Measurements from ENCODE around the gene TMPRSS13.

Gene TMPRSS13

DNA sequence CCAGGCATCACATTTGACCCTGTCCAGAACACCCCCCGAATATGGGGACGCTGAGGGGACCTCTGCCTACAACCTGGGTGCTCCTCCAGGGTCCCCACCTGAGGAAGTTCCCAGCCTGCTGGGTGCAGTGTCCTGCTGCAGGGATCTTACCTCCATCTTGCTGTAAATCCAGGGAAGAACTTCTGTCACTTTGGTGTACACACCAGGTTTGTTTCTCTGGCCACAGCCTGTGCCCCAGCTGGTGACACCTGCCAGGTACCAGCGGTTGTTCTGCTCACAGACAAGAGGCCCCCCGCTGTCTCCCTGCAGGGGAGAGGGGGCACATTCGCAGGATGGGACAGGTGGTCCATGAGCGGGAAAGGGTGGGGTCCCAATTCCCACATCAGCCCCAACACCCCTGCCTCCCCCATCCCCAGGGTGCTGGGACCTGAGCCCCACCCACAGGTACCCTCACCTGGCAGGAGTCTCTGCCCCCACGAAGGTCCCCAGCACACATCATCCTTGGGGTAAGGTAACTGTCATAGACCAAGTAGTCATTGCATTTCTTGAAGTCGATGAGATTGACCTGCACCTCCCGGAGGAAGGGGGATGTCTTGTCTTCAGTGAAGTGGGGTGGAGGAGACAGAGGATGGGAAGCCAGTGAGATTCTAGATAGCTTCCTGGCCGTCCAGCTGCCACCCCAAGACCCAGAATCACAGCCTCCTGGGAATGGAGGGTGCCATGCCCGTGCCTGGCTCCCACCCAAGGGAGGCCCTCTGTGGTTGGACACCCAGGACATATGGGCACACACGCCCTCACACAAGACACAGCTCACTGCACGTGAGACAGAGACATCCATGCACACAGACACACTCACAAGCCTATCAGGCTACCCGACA, 25.5 kb downstream of the TMPRSS13 start:
- no peak for ATAC-seq
- no peak for TF ChIP-seq GLIS3 (CRISPR knock-in tag; IDR thresholded peaks at IDR 0.05)
- TF ChIP-seq ZNF8 (CRISPR knock-in tag; IDR thresholded peaks at IDR 0.05), result no peak
- no peak for TF ChIP-seq ZFP30 (CRISPR knock-in tag; IDR thresholded peaks at IDR 0.05)

DNA sequence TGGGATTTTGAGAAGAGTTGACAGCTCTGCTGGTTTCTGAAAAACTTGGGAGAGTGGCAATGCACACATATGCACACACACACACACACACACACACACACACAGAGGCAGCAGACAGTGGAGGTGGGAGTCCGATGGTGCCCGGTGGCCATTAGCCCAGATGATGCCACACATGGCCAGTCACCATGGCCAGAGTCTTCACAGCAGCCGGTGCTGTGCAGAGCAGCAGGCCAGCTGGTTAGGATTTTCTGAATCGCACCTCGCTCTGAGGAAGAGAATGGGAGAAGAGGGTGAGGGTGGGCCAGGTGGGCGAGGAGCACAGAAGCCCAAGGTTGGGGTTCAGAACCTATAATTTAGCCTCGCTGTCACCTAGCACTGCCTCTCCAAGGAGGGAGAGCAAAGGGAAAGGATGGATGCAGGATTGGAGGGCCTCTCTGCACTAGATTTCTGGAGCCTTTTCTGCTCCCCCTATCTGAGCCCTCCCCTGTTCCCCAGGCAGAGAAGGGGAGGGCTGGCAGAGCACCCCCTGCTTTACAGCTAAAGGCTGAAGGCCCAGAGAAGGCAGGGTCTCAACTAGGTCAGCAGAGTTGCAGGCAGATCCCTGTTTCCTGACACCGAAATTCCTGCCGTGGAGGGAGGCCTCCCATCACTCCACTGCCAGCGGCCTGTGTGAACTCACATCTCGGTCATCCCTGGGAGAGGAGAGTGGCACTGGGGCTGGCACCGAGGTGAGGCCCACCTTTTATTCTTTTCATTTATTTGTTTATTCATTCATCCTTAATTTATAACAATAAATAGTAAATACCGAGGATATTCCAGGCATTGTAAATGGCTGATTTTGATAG, 27.0 kb downstream of the TMPRSS13 start:
- no peak for TF ChIP-seq ARNTL (CRISPR knock-in tag; IDR thresholded peaks at IDR 0.05; ENCODE audit: borderline replicate concordance, low read depth)
- no peak for TF ChIP-seq TOX (CRISPR knock-in tag; IDR thresholded peaks at IDR 0.05; ENCODE audit: borderline replicate concordance)
- TF ChIP-seq GLIS3 (CRISPR knock-in tag; IDR thresholded peaks at IDR 0.05), result no peak
- TF ChIP-seq ZNF8 (CRISPR knock-in tag; IDR thresholded peaks at IDR 0.05), result no peak
- TF ChIP-seq ZFP30 (CRISPR knock-in tag; IDR thresholded peaks at IDR 0.05), result no peak
- no peak for TF ChIP-seq ZNF565 (CRISPR knock-in tag; conservative IDR thresholded peaks at IDR 0.05; ENCODE audit: low read depth)
- TF ChIP-seq, protein P1, sequence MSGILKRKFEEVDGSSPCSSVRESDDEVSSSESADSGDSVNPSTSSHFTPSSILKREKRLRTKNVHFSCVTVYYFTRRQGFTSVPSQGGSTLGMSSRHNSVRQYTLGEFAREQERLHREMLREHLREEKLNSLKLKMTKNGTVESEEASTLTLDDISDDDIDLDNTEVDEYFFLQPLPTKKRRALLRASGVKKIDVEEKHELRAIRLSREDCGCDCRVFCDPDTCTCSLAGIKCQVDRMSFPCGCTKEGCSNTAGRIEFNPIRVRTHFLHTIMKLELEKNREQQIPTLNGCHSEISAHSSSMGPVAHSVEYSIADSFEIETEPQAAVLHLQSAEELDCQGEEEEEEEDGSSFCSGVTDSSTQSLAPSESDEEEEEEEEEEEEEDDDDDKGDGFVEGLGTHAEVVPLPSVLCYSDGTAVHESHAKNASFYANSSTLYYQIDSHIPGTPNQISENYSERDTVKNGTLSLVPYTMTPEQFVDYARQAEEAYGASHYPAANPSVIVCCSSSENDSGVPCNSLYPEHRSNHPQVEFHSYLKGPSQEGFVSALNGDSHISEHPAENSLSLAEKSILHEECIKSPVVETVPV (CRISPR knock-in tag; IDR thresholded peaks at IDR 0.05), result no peak
- no peak for TF ChIP-seq RARB (CRISPR knock-in tag; IDR thresholded peaks at IDR 0.05)
- no peak for TF ChIP-seq ISL1 (CRISPR knock-in tag; IDR thresholded peaks at IDR 0.05)
- no peak for TF ChIP-seq SNAI2 (CRISPR knock-in tag; IDR thresholded peaks at IDR 0.05)
- TF ChIP-seq ZFP3 (CRISPR knock-in tag; IDR thresholded peaks at IDR 0.05), result no peak
- TF ChIP-seq PPARA (CRISPR knock-in tag; IDR thresholded peaks at IDR 0.05; ENCODE audit: borderline replicate concordance), result no peak
- TF ChIP-seq CSDC2 (CRISPR knock-in tag; IDR thresholded peaks at IDR 0.05), result no peak
- TF ChIP-seq, protein P2, sequence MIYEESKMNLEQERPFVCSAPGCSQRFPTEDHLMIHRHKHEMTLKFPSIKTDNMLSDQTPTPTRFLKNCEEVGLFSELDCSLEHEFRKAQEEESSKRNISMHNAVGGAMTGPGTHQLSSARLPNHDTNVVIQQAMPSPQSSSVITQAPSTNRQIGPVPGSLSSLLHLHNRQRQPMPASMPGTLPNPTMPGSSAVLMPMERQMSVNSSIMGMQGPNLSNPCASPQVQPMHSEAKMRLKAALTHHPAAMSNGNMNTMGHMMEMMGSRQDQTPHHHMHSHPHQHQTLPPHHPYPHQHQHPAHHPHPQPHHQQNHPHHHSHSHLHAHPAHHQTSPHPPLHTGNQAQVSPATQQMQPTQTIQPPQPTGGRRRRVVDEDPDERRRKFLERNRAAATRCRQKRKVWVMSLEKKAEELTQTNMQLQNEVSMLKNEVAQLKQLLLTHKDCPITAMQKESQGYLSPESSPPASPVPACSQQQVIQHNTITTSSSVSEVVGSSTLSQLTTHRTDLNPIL (CRISPR knock-in tag; IDR thresholded peaks at IDR 0.05; ENCODE audit: low read depth), result no peak
- TF ChIP-seq OSR1 (CRISPR knock-in tag; IDR thresholded peaks at IDR 0.05), result no peak
- TF ChIP-seq BACH2 (CRISPR knock-in tag; IDR thresholded peaks at IDR 0.05; ENCODE audit: borderline replicate concordance), result no peak
- ATAC-seq, result no peak

DNA sequence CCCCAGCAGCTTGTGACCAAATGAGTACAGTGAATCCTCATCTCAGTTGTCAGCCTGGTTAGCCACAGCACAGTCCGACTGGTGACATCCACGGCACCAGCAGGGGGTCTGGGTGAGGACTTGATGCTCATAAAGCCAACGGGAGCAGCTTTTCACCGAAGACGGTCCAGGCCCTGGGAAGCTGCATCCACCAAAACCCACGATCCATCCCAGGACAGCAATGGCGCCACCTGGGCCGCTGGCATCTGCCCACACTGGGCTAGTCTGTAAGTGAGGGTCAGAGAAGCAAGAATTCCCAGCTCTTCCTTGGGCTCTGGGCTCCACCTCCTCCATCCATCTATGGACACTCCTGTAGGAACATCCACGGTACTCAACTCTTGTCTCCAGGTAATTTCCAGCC, 27.6 kb downstream of the TMPRSS13 start:
- ATAC-seq, result no peak
- TF ChIP-seq, protein P3, sequence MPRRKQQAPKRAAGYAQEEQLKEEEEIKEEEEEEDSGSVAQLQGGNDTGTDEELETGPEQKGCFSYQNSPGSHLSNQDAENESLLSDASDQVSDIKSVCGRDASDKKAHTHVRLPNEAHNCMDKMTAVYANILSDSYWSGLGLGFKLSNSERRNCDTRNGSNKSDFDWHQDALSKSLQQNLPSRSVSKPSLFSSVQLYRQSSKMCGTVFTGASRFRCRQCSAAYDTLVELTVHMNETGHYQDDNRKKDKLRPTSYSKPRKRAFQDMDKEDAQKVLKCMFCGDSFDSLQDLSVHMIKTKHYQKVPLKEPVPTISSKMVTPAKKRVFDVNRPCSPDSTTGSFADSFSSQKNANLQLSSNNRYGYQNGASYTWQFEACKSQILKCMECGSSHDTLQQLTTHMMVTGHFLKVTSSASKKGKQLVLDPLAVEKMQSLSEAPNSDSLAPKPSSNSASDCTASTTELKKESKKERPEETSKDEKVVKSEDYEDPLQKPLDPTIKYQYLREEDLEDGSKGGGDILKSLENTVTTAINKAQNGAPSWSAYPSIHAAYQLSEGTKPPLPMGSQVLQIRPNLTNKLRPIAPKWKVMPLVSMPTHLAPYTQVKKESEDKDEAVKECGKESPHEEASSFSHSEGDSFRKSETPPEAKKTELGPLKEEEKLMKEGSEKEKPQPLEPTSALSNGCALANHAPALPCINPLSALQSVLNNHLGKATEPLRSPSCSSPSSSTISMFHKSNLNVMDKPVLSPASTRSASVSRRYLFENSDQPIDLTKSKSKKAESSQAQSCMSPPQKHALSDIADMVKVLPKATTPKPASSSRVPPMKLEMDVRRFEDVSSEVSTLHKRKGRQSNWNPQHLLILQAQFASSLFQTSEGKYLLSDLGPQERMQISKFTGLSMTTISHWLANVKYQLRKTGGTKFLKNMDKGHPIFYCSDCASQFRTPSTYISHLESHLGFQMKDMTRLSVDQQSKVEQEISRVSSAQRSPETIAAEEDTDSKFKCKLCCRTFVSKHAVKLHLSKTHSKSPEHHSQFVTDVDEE (CRISPR knock-in tag; IDR thresholded peaks at IDR 0.05), result no peak
- no peak for TF ChIP-seq ESRRG (CRISPR knock-in tag; IDR thresholded peaks at IDR 0.05)
- TF ChIP-seq ZFP3 (CRISPR knock-in tag; IDR thresholded peaks at IDR 0.05), result no peak
- TF ChIP-seq GLIS3 (CRISPR knock-in tag; IDR thresholded peaks at IDR 0.05), result no peak
- no peak for TF ChIP-seq BACH2 (CRISPR knock-in tag; IDR thresholded peaks at IDR 0.05; ENCODE audit: borderline replicate concordance)
- TF ChIP-seq OSR1 (CRISPR knock-in tag; IDR thresholded peaks at IDR 0.05), result no peak
- TF ChIP-seq, protein P4, sequence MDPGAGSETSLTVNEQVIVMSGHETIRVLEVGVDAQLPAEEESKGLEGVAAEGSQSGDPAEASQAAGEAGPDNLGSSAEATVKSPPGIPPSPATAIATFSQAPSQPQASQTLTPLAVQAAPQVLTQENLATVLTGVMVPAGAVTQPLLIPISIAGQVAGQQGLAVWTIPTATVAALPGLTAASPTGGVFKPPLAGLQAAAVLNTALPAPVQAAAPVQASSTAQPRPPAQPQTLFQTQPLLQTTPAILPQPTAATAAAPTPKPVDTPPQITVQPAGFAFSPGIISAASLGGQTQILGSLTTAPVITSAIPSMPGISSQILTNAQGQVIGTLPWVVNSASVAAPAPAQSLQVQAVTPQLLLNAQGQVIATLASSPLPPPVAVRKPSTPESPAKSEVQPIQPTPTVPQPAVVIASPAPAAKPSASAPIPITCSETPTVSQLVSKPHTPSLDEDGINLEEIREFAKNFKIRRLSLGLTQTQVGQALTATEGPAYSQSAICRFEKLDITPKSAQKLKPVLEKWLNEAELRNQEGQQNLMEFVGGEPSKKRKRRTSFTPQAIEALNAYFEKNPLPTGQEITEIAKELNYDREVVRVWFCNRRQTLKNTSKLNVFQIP (CRISPR knock-in tag; IDR thresholded peaks at IDR 0.05; ENCODE audit: borderline replicate concordance, low read depth), result no peak
- TF ChIP-seq CSDC2 (CRISPR knock-in tag; IDR thresholded peaks at IDR 0.05), result no peak
- no peak for TF ChIP-seq ARNTL (CRISPR knock-in tag; IDR thresholded peaks at IDR 0.05; ENCODE audit: borderline replicate concordance, low read depth)
- no peak for TF ChIP-seq TCF4 (CRISPR knock-in tag; IDR thresholded peaks at IDR 0.05; ENCODE audit: borderline replicate concordance)
- no peak for TF ChIP-seq TOX (CRISPR knock-in tag; IDR thresholded peaks at IDR 0.05; ENCODE audit: borderline replicate concordance)
- TF ChIP-seq, protein P1 (CRISPR knock-in tag; IDR thresholded peaks at IDR 0.05), result no peak
- TF ChIP-seq ZNF8 (CRISPR knock-in tag; IDR thresholded peaks at IDR 0.05), result no peak
- TF ChIP-seq ZFP30 (CRISPR knock-in tag; IDR thresholded peaks at IDR 0.05), result no peak
- TF ChIP-seq, protein P2 (CRISPR knock-in tag; IDR thresholded peaks at IDR 0.05; ENCODE audit: low read depth), result no peak
- no peak for TF ChIP-seq ZNF70 (CRISPR knock-in tag; IDR thresholded peaks at IDR 0.05)
- TF ChIP-seq ZC3H10 (CRISPR knock-in tag; IDR thresholded peaks at IDR 0.05), result no peak
- no peak for TF ChIP-seq ZNF565 (CRISPR knock-in tag; conservative IDR thresholded peaks at IDR 0.05; ENCODE audit: low read depth)
- no peak for TF ChIP-seq RARB (CRISPR knock-in tag; IDR thresholded peaks at IDR 0.05)

Data from SK-N-SH treated with all-trans-retinoic acid at 6 μM for 48 hours (cell line).